ENCODE data around the gene SPECC1. TPM values are rescaled to one million over a fixed set of nuclear protein-coding genes. Genes with fewer than 3 reads are reported as not detected.

The SPECC1 gene
- total and polyA plus RNA-seq, 2 of the 13 experiments (the other 11 are each of a cell fraction or from before 2014, with no cell fraction given): 2.3 to 6.9 TPM

DNA sequence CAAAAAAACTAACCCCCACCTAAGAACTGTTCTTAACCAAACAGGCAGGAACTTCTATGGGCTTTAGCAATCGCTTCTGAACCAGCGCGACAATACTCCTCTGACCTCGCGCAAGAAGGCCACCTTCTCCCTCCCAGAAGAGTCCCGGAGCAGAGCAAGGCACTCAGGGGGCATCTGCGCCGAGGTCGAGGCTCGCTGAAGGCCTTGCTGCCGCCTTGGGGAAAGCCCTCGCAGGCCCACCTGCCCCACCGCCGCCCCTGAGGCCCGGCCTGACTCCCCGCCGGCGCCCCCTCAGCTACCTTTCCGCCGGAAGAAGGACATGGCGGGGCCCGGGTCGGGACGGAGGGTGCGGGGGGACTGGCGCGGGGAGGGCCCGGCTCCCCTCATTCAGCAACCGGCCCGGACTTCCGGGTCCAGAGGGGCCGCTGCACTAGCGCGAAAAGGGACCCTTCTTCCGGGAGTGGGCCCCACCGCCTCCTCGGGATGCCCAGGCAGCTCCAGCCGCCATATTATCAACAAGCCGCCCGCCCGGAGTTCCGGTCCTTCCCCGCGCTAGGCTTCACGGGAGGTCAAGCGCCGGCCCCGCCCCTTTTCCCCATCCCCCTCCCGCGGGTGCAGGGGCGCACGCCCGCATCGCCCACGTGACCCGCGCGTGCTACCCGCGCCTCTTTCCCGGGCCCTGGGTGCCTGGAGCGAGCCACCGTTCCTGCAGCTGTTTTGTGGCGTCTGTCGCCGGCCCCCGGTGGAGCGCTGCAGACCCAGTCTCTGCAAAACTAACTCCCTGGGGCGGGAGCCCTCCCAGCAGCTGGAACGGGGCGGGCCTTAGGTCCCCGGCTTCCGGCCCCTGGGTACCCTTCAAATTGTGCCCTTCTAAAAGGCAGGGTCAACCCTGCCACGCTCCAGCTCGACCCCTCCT, 31.6 kb upstream of the SPECC1 start, which contains the start of gene AKAP10 (continued):
- TF ChIP-seq ZBTB7B (CRISPR knock-in tag; IDR thresholded peaks at IDR 0.05): 0 out of 2 replicates have a peak, but pooled peaks have one; percentile 71
- TF ChIP-seq ZNF841 (CRISPR knock-in tag; IDR thresholded peaks at IDR 0.05; ENCODE audit: borderline replicate concordance): peak; percentile 79; the same call in 1 of the 2 replicates
- TF ChIP-seq KMT2B (CRISPR knock-in tag; IDR thresholded peaks at IDR 0.05): peak; percentile 79
- peak; percentile 71; the same call in 1 of the 2 replicates for TF ChIP-seq CBX5 (CRISPR knock-in tag; IDR thresholded peaks at IDR 0.05; ENCODE audit: borderline replicate concordance)
- TF ChIP-seq TCF12 (IDR thresholded peaks at IDR 0.05): no peak
- peak; percentile 75 for TF ChIP-seq TCF12 (CRISPR knock-in tag; IDR thresholded peaks at IDR 0.05)
- peak; percentile 78 for TF ChIP-seq FOXA3 (CRISPR knock-in tag; IDR thresholded peaks at IDR 0.05)
- no peak for TF ChIP-seq NONO (IDR thresholded peaks at IDR 0.05)
- peak; percentile 80; the same call in 1 of the 2 replicates for TF ChIP-seq NONO (CRISPR knock-in tag; conservative IDR thresholded peaks at IDR 0.05)
- TF ChIP-seq, protein P1, sequence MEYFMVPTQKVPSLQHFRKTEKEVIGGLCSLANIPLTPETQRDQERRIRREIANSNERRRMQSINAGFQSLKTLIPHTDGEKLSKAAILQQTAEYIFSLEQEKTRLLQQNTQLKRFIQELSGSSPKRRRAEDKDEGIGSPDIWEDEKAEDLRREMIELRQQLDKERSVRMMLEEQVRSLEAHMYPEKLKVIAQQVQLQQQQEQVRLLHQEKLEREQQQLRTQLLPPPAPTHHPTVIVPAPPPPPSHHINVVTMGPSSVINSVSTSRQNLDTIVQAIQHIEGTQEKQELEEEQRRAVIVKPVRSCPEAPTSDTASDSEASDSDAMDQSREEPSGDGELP (IDR thresholded peaks at IDR 0.05; ENCODE audit: borderline replicate concordance, low read depth): peak; percentile 62; the same call in 1 of the 2 replicates
- 0 out of 2 replicates have a peak, but pooled peaks have one; percentile 66 for TF ChIP-seq ATF7-NPFF (CRISPR knock-in tag; IDR thresholded peaks at IDR 0.05; ENCODE audit: low read depth)
- peak; percentile 77; the same call in 1 of the 2 replicates for TF ChIP-seq ZNF749 (CRISPR knock-in tag; IDR thresholded peaks at IDR 0.05; ENCODE audit: borderline replicate concordance)
- TF ChIP-seq, protein P2, sequence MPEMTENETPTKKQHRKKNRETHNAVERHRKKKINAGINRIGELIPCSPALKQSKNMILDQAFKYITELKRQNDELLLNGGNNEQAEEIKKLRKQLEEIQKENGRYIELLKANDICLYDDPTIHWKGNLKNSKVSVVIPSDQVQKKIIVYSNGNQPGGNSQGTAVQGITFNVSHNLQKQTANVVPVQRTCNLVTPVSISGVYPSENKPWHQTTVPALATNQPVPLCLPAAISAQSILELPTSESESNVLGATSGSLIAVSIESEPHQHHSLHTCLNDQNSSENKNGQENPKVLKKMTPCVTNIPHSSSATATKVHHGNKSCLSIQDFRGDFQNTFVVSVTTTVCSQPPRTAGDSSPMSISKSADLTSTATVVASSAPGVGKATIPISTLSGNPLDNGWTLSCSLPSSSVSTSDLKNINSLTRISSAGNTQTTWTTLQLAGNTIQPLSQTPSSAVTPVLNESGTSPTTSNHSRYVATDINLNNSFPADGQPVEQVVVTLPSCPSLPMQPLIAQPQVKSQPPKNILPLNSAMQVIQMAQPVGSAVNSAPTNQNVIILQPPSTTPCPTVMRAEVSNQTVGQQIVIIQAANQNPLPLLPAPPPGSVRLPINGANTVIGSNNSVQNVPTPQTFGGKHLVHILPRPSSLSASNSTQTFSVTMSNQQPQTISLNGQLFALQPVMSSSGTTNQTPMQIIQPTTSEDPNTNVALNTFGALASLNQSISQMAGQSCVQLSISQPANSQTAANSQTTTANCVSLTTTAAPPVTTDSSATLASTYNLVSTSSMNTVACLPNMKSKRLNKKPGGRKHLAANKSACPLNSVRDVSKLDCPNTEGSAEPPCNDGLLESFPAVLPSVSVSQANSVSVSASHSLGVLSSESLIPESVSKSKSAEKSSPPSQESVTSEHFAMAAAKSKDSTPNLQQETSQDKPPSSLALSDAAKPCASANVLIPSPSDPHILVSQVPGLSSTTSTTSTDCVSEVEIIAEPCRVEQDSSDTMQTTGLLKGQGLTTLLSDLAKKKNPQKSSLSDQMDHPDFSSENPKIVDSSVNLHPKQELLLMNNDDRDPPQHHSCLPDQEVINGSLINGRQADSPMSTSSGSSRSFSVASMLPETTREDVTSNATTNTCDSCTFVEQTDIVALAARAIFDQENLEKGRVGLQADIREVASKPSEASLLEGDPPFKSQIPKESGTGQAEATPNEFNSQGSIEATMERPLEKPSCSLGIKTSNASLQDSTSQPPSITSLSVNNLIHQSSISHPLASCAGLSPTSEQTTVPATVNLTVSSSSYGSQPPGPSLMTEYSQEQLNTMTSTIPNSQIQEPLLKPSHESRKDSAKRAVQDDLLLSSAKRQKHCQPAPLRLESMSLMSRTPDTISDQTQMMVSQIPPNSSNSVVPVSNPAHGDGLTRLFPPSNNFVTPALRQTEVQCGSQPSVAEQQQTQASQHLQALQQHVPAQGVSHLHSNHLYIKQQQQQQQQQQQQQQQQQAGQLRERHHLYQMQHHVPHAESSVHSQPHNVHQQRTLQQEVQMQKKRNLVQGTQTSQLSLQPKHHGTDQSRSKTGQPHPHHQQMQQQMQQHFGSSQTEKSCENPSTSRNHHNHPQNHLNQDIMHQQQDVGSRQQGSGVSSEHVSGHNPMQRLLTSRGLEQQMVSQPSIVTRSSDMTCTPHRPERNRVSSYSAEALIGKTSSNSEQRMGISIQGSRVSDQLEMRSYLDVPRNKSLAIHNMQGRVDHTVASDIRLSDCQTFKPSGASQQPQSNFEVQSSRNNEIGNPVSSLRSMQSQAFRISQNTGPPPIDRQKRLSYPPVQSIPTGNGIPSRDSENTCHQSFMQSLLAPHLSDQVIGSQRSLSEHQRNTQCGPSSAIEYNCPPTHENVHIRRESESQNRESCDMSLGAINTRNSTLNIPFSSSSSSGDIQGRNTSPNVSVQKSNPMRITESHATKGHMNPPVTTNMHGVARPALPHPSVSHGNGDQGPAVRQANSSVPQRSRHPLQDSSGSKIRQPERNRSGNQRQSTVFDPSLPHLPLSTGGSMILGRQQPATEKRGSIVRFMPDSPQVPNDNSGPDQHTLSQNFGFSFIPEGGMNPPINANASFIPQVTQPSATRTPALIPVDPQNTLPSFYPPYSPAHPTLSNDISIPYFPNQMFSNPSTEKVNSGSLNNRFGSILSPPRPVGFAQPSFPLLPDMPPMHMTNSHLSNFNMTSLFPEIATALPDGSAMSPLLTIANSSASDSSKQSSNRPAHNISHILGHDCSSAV (CRISPR knock-in tag; IDR thresholded peaks at IDR 0.05; ENCODE audit: borderline replicate concordance): no peak
- TF ChIP-seq EZH2 (conservative IDR thresholded peaks at IDR 0.05; ENCODE audit: low read depth, low read length): no peak
- TF ChIP-seq CHD4 (IDR thresholded peaks at IDR 0.05; ENCODE audit: borderline replicate concordance, low read length): no peak; the same call in 1 of the 2 replicates
- TF ChIP-seq ETV6 (CRISPR knock-in tag; conservative IDR thresholded peaks at IDR 0.05): no peak
- no peak for TF ChIP-seq ZNF850 (CRISPR knock-in tag; conservative IDR thresholded peaks at IDR 0.05)
- TF ChIP-seq PTBP1 (IDR thresholded peaks at IDR 0.05; ENCODE audit: low read depth, low read length, poor library complexity, severe bottlenecking): no peak
- TF ChIP-seq, protein P3, sequence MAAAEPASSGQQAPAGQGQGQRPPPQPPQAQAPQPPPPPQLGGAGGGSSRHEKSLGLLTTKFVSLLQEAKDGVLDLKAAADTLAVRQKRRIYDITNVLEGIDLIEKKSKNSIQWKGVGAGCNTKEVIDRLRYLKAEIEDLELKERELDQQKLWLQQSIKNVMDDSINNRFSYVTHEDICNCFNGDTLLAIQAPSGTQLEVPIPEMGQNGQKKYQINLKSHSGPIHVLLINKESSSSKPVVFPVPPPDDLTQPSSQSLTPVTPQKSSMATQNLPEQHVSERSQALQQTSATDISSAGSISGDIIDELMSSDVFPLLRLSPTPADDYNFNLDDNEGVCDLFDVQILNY (CRISPR knock-in tag; conservative IDR thresholded peaks at IDR 0.05): no peak
- peak; percentile 72; the same call in 1 of the 2 replicates for TF ChIP-seq ARNT2 (CRISPR knock-in tag; IDR thresholded peaks at IDR 0.05; ENCODE audit: low read depth)
